ENCODE measurements around the gene PNPLA6. TPM values are rescaled to one million over a fixed set of nuclear protein-coding genes. Genes with fewer than 3 reads are reported as not detected.

Gene PNPLA6
- total and polyA plus RNA-seq, 2 of the 13 experiments (the other 11 are each of a cell fraction or from before 2014, with no cell fraction given) = 24.9 to 28.2 TPM

- TF ChIP-seq MAFK (conservative IDR thresholded peaks at IDR 0.05 in 1 of 2, IDR thresholded peaks at IDR 0.05 in 1 of 2; ENCODE audit: low read length in 2 of 2) = no peak
- peak; percentile 79; the same call in 1 of the 2 replicates for TF ChIP-seq EED (CRISPR knock-in tag; IDR thresholded peaks at IDR 0.05)
- TF ChIP-seq NCOR1 (IDR thresholded peaks at IDR 0.05; ENCODE audit: borderline replicate concordance, low read length) = no peak
- peak; percentile 79; the same call in 1 of the 2 replicates for TF ChIP-seq DZIP1 (CRISPR knock-in tag; IDR thresholded peaks at IDR 0.05)
- peak; percentile 96 for TF ChIP-seq ZNF30 (CRISPR knock-in tag; IDR thresholded peaks at IDR 0.05)
- peak; percentile 97 for TF ChIP-seq TFE3 (CRISPR knock-in tag; IDR thresholded peaks at IDR 0.05)
- peak; percentile 85 for TF ChIP-seq HOXA3 (CRISPR knock-in tag; IDR thresholded peaks at IDR 0.05)
- TF ChIP-seq SPEN (CRISPR knock-in tag; IDR thresholded peaks at IDR 0.05; ENCODE audit: low read depth) = peak; percentile 80; the same call in 1 of the 2 replicates
- peak; percentile 63 for TF ChIP-seq PHF5A (CRISPR knock-in tag; IDR thresholded peaks at IDR 0.05; ENCODE audit: low read depth, unreplicated experiment)
- TF ChIP-seq ZBTB33 (CRISPR knock-in tag; IDR thresholded peaks at IDR 0.05) = no peak; the same call in 1 of the 2 replicates
- no peak for TF ChIP-seq AGO2 (optimal IDR thresholded peaks at IDR 0.05; ENCODE audit: low read depth, low read length)
- peak; percentile 97 for TF ChIP-seq MLXIP (CRISPR knock-in tag; IDR thresholded peaks at IDR 0.05; ENCODE audit: borderline replicate concordance)
- TF ChIP-seq ZNF383 (CRISPR knock-in tag; IDR thresholded peaks at IDR 0.05; ENCODE audit: borderline replicate concordance) = no peak
- TF ChIP-seq KMT2B (CRISPR knock-in tag; IDR thresholded peaks at IDR 0.05) = peak; percentile 89
- no peak; the same call in 1 of the 2 replicates for TF ChIP-seq NFATC3 (CRISPR knock-in tag; IDR thresholded peaks at IDR 0.05)
- TF ChIP-seq JARID2 (CRISPR knock-in tag; IDR thresholded peaks at IDR 0.05; ENCODE audit: insufficient replicate concordance) = peak; percentile 97
- peak; percentile 91; the same call in 1 of the 2 replicates for TF ChIP-seq ZNF772 (CRISPR knock-in tag; IDR thresholded peaks at IDR 0.05)
- peak; percentile 67 for TF ChIP-seq NFYB (CRISPR knock-in tag; IDR thresholded peaks at IDR 0.05)
- peak; percentile 98 for TF ChIP-seq ZNF83 (CRISPR knock-in tag; IDR thresholded peaks at IDR 0.05; ENCODE audit: borderline replicate concordance)
These were observed 27.3 kb downstream of the PNPLA6 start (continued) for GRCh38 chr19:7562646-7563393.

Measured in HepG2 (cell line).